ENCODE results near the gene GSK3A. TPM values are rescaled to one million over a fixed set of nuclear protein-coding genes. Genes with fewer than 3 reads are reported as not detected.

GSK3A gene
- total RNA-seq, 4 donors from 2014 or later = 33.8 to 46.1 (median 41.8) TPM

DNA sequence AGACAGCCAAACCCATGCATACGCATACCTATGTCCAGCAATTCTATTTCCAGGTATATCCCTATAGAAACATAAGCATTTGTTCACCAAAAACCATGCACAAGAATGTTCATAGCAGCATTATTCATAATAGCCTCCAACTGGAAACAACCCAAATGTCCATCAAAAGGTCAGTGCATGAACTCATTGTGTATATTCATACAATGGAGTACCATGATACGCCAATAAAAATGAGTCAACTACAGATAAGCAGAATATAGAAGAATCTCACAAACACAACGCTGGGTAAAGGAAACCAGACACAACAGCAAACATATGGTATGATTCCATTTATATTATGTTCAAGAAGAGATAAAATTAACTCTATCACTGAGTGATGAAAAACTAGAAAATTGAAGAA, 48.7 kb downstream of the GSK3A start:
- intact Hi-C loops (cut with DNase I) = no loop called here

GRCh38 chr19:42193294-42193693, 49.1 kb downstream of the GSK3A start:
- TF ChIP-seq CTCF (IDR thresholded peaks at IDR 0.05) = no peak
- no peak for TF ChIP-seq EP300 (IDR thresholded peaks at IDR 0.05)
- no peak for TF ChIP-seq POLR2AphosphoS5 (IDR thresholded peaks at IDR 0.05)
- no peak for TF ChIP-seq POLR2A (IDR thresholded peaks at IDR 0.05; ENCODE audit: low read depth)
- intact Hi-C loops (cut with DNase I) = no loop called here

More for the DNA sequence above, 48.7 kb downstream of the GSK3A start:
- H3K36me3 ChIP-seq = peaks cover 7 to 20% (median 13%) of the 10 kb centered on the region in 4 donors
- H3K9me3 ChIP-seq = peaks cover 0 to 7% (median 0%) of the 10 kb centered on the region in 4 donors
- TF ChIP-seq EP300 (IDR thresholded peaks at IDR 0.05) (no peak), CTCF (IDR thresholded peaks at IDR 0.05) (no peak), POLR2A (IDR thresholded peaks at IDR 0.05; ENCODE audit: low read depth) (no peak)
- DNase-seq (ENCODE audit: extremely low spot score) = no peak
- H3K27ac ChIP-seq (replicated peaks in 1 of 4) = no peak overlapping the region
- 74% methylated on average over 3 of the region's 3 CpGs for WGBS
- H3K4me1 ChIP-seq = peaks cover 0 to under 1% (median under 1%) of the 10 kb centered on the region in 4 donors
- no peaks in the 10 kb centered on the region for H3K27me3 ChIP-seq
- no peak overlapping the region for H3K4me3 ChIP-seq

DNA sequence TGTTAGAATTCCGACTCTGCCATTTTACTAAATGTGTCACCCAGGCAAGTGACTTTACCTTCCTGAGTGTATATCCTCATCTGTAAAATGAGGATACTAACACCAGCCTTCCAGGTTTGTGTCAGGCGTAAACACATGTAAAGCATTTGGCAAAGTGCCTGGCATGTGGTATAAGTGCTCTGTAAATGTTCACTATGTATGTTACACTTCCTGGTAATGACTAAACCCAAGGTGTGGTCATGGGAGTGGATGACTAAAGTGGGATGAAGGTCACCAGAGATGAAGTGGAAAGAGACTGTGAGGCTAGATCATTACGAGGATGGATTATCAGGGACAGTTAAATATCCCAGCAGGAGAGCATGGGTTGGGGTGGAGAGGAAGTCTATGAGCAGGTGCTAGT, 50.5 kb downstream of the GSK3A start:
- Histone ChIP-seq H3K36me3 (peaks cover 0 to 2% (median 0%) of the 10 kb centered on the region in 4 donors), H3K9me3 (peaks cover 0 to 7% (median 0%) of the 10 kb centered on the region in 4 donors), H3K4me1 (no peaks in the 10 kb centered on the region), H3K4me3 (no peak overlapping the region), H3K27me3 (no peaks in the 10 kb centered on the region), H3K27ac (replicated peaks in 1 of 4) (no peak overlapping the region)
- intact Hi-C loops (cut with DNase I) = no loop called here
- no peak for TF ChIP-seq POLR2AphosphoS5 (IDR thresholded peaks at IDR 0.05)
- TF ChIP-seq EP300 (IDR thresholded peaks at IDR 0.05) = no peak
- no peak for TF ChIP-seq CTCF (IDR thresholded peaks at IDR 0.05)
- TF ChIP-seq POLR2A (IDR thresholded peaks at IDR 0.05; ENCODE audit: low read depth) = no peak
- DNase-seq (ENCODE audit: extremely low spot score) = no peak
- 57% methylated on average over 3 of the region's 3 CpGs for WGBS

More at GRCh38 chr19:42193294-42193693, 49.1 kb downstream of the GSK3A start:
- peaks cover 0 to 7% (median 0%) of the 10 kb centered on the region in 4 donors for H3K9me3 ChIP-seq
- no peak overlapping the region for H3K27ac ChIP-seq (replicated peaks in 1 of 4)
- peaks cover 3 to 16% (median 9%) of the 10 kb centered on the region in 4 donors for H3K36me3 ChIP-seq
- no peak for DNase-seq (ENCODE audit: extremely low spot score)
- no peak overlapping the region for H3K4me3 ChIP-seq
- no peaks in the 10 kb centered on the region for H3K27me3 ChIP-seq
- 64% methylated on average over 1 of the region's 1 CpG for WGBS
- H3K4me1 ChIP-seq = no peaks in the 10 kb centered on the region

DNA sequence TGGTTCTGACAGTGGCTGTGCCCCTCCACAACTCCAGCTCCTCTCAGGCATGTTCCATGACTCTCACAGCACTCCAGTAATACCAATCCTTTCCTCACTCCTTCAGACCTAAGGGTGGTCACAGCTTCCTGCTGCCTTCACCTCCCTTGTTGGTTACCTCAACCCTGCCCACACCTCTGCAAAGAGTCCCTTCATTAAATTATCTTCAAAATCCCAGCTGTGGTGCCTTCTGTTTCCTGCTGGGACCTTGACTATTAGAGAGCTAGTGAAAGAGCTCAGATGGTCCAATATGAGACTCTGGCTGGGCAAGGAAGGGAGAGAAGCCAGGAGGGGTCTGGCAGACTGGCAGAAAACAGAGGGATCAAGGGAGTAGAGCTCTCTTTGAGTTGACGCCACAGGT, 51.1 kb downstream of the GSK3A start:
- H3K4me3 ChIP-seq = no peak overlapping the region
- no peaks in the 10 kb centered on the region for H3K27me3 ChIP-seq
- no peak overlapping the region for H3K27ac ChIP-seq (replicated peaks in 1 of 4)
- intact Hi-C loops (cut with DNase I) = no loop called here
- no peak for TF ChIP-seq EP300 (IDR thresholded peaks at IDR 0.05)
- TF ChIP-seq POLR2AphosphoS5 (IDR thresholded peaks at IDR 0.05) = no peak
- no peak for TF ChIP-seq POLR2A (IDR thresholded peaks at IDR 0.05; ENCODE audit: low read depth)
- TF ChIP-seq CTCF (IDR thresholded peaks at IDR 0.05) = no peak
- 78% methylated on average over 1 of the region's 1 CpG for WGBS
- H3K4me1 ChIP-seq = no peaks in the 10 kb centered on the region
- no peaks in the 10 kb centered on the region for H3K36me3 ChIP-seq
- no peak for DNase-seq (ENCODE audit: extremely low spot score)
- H3K9me3 ChIP-seq = peaks cover 0 to 7% (median 0%) of the 10 kb centered on the region in 4 donors

- H3K4me1 ChIP-seq = no peaks in the 10 kb centered on the region
- no peak for TF ChIP-seq CTCF (IDR thresholded peaks at IDR 0.05)
- no peak for TF ChIP-seq POLR2A (IDR thresholded peaks at IDR 0.05; ENCODE audit: low read depth)
- TF ChIP-seq POLR2AphosphoS5 (IDR thresholded peaks at IDR 0.05) = no peak
- no peak for TF ChIP-seq EP300 (IDR thresholded peaks at IDR 0.05)
- no peaks in the 10 kb centered on the region for H3K36me3 ChIP-seq
- no peak overlapping the region for H3K27ac ChIP-seq (replicated peaks in 1 of 4)
- 69% methylated on average over 3 of the region's 3 CpGs for WGBS
- no peaks in the 10 kb centered on the region for H3K27me3 ChIP-seq
- H3K9me3 ChIP-seq = peaks cover 0 to 7% (median 0%) of the 10 kb centered on the region in 4 donors
- DNase-seq (ENCODE audit: extremely low spot score) = no peak
- no peak overlapping the region for H3K4me3 ChIP-seq
- intact Hi-C loops (cut with DNase I) = no loop called here
These were observed 53.3 kb downstream of the GSK3A start for GRCh38 chr19:42189133-42189532.
